ENCODE results near the gene ZMYM5.

DNA sequence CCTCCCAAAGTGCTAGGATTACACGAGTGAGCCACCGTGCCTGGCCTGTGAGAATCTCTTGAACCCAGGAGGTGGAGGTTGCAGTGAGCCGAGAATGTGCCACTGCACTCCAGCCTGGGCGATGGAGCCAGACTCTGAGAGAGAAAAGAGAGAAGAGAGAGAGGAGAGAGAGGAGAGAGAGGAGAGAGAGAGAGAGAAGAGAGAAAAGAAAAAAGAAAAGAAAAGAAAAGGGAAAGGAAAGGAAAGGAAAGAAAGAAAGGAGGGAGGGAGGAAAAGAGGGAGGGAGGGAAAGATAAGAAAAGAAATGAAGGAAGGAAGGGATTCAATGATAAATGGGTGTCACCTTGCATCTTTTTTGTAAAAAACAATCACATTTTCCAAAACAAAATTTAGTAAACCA lies 57.7 kb downstream of the ZMYM5 start:
- no peak for TF ChIP-seq EZH2 (IDR thresholded peaks at IDR 0.05)
- no peak for TF ChIP-seq POLR2AphosphoS5 (IDR thresholded peaks at IDR 0.05; ENCODE audit: borderline replicate concordance, low read depth, low read length)

All from SK-N-MC (cell line).